GM12878 (cell line): ENCODE data around the gene GON7. TPM values are rescaled to one million over a fixed set of nuclear protein-coding genes. Genes with fewer than 3 reads are reported as not detected.

Source experiments
- ATAC-seq: fragments of 200-7000 bp; cut with Tn5 transposase; 3 replicates; pipeline ENCODE4 v1.9.1; 2020; ENCODE audit warnings: mild to moderate bottlenecking, moderate library complexity
- BruUV-seq: library from RNA; stranded (reverse); fragments of 400-500 nt; replicated peaks from 2 replicates; lab custom pipeline; 2021; lab: Mats Ljungman, UMichigan
- CTCF ChIA-PET: fragments of 300-600 bp; sonication (Branson Sonifier 250); formaldehyde crosslinking; extraction: SDS; loops from one replicate; lab custom pipeline; 2021; ENCODE audit warnings: inconsistent platforms; lab: Yijun Ruan, JAX
- POLR2A ChIA-PET: fragments of 350-600 bp; formaldehyde crosslinking; extraction: SDS; loops from one replicate; lab custom pipeline; 2021; ENCODE audit warnings: inconsistent platforms; lab: Charles Lee
- RAD21 ChIA-PET: fragments of 300-600 bp; sonication (Branson Sonifier 250); formaldehyde crosslinking; loops from one replicate; lab custom pipeline; 2023; ENCODE audit warnings: antibody characterized with exemption; ENCODE audit not compliant: unreplicated experiment; lab: Charles Lee
- SMC1A ChIA-PET: fragments of 300-600 bp; sonication (Branson Sonifier 250); formaldehyde crosslinking; loops from one replicate; lab custom pipeline; 2023; ENCODE audit not compliant: unreplicated experiment, uncharacterized antibody; lab: Charles Lee
- DNase-seq: peaks from one replicate; pipeline ENCODE4 v3.0.0-alpha.2; 2011; ENCODE audit warnings: low read depth, low spot score
- FAIRE-seq: peaks from 3 replicates; lab custom pipeline; 2011; peaks lifted over from hg19 to GRCh38; lab: Jason Lieb, UNC
- H2AFZ ChIP-seq: 2 replicates; pipeline ENCODE4 v1.6.0; 2011; ENCODE audit warnings: low read depth, low read length, control low read depth; ENCODE audit not compliant: control insufficient read depth
- H3K27ac ChIP-seq: 2 replicates; pipeline ENCODE4 v1.5.1; 2011; ENCODE audit warnings: control low read depth; ENCODE audit not compliant: control insufficient read depth, insufficient read depth
- H3K27me3 ChIP-seq, 2 experiments: replicated peaks in 1 of 2; 2 replicates each; pipeline versions ENCODE4 v1.6.0 to v1.6.1; 2011; ENCODE audit warnings: low read length in 1 of 2; ENCODE audit not compliant: control insufficient read depth in 2 of 2, insufficient read depth in 2 of 2
- H3K36me3 ChIP-seq, 2 experiments: 2 replicates each; pipeline ENCODE4 v1.5.1; 2011; ENCODE audit warnings: low read length in 1 of 2; ENCODE audit not compliant: control insufficient read depth in 2 of 2, insufficient read depth in 2 of 2
- H3K4me1 ChIP-seq: 2 replicates; pipeline ENCODE4 v1.6.1; 2011; ENCODE audit warnings: mild to moderate bottlenecking, low read length, moderate library complexity, mixed read lengths; ENCODE audit not compliant: control insufficient read depth, insufficient read depth
- H3K4me2 ChIP-seq: 2 replicates; pipeline ENCODE4 v1.6.0; 2011; ENCODE audit warnings: control low read depth; ENCODE audit not compliant: control insufficient read depth, insufficient read depth
- H3K4me3 ChIP-seq: fragments of 200-600 bp; sonication (generic); 2 replicates; pipeline ENCODE4 v1.5.1; 2016
- H3K79me2 ChIP-seq: 2 replicates; pipeline ENCODE4 v1.6.0; 2011; ENCODE audit warnings: low read length; ENCODE audit not compliant: control insufficient read depth, insufficient read depth
- H3K9ac ChIP-seq: 2 replicates; pipeline ENCODE4 v1.8.0; 2011; ENCODE audit warnings: low read length, control low read depth, mixed read lengths; ENCODE audit not compliant: control insufficient read depth, insufficient read depth
- H3K9me3 ChIP-seq: replicated peaks from 3 replicates; pipeline ENCODE4 v1.5.1; 2011; ENCODE audit warnings: mild to moderate bottlenecking, low read length; ENCODE audit not compliant: control insufficient read depth, insufficient read depth
- H4K20me1 ChIP-seq: 2 replicates; pipeline ENCODE4 v1.6.0; 2011; ENCODE audit not compliant: control insufficient read depth, insufficient read depth
- HDAC2 ChIP-seq: fragments of 200-600 bp; sonication (generic); IDR thresholded peaks from 2 replicates; pipeline ENCODE4 v1.6.1; 2017
- ZBED1 ChIP-seq: IDR thresholded peaks from 2 replicates; pipeline ENCODE4 v1.6.1; 2016; ENCODE audit warnings: borderline replicate concordance
- ZBTB40 ChIP-seq: fragments of 450-650 bp; IDR thresholded peaks from 2 replicates; pipeline ENCODE4 v1.6.1; 2016; ENCODE audit warnings: mild to moderate bottlenecking, moderate library complexity, borderline replicate concordance
- WGBS: methylation state at CpG from one replicate; pipeline ENCODE4 v1.1.6; 2016; ENCODE audit warnings: low lambda C conversion rate; ENCODE audit not compliant: insufficient replicate concordance, insufficient coverage; ENCODE audit errors: missing lambda C conversion rate; 5-methylcytosine and 5-hydroxymethylcytosine counted together
- in situ Hi-C: fragments of 300-500 bp; cut with MboI; formaldehyde crosslinking; loops from 9 replicates; pipeline ENCODE4 v1.14.3; 2018; ENCODE audit warnings: mixed read lengths
- intact Hi-C: fragments of 100-400 bp; cut with micrococcal nuclease; formaldehyde crosslinking; loops from one replicate; pipeline ENCODE4 v1.14.2; 2022; ENCODE audit not compliant: unreplicated experiment
- polyA plus RNA-seq, 11 experiments: library from polyadenylated mRNA; depleted of rRNA in 4 of 11; unstranded in 6 of 11; stranded (reverse) in 5 of 11; fragments of >200 nt; fragmentation: Nextera tagmentation in 4 of 11; fragmentation: Illumina TruSeq in 1 of 11; extraction: Ambion mirVana in 4 of 11; extraction: Trizol in 1 of 11; gene quantifications; 1 replicate in 1 of 11; 2 replicates in 10 of 11; pipeline versions ENCODE4 v1.2.1 to v1.2.3, GENCODE V29; 2011 to 2016; ENCODE audit warnings: inconsistent platforms in 2 of 11, missing spikeins in 2 of 11, low read depth in 1 of 11
- total RNA-seq, 4 experiments: library from RNA; depleted of rRNA in 3 of 4; stranded (reverse); fragments of >200 nt in 3 of 4; fragmentation: Illumina TruSeq in 1 of 4; extraction: Trizol in 1 of 4; gene quantifications; 2 replicates each; pipeline versions ENCODE4 v1.2.1 to v1.2.3, GENCODE V29; 2013 to 2021

The GON7 gene
- total and polyA plus RNA-seq, 10 of the 15 experiments (the other 5 are each of a cell fraction or from before 2014, with no cell fraction given) = 21.6 to 59.0 (median 33.0) TPM

- RAD21 ChIA-PET = interaction anchor here (1.6 to 1.8 kb wide), 2 partner anchors 9 to 136 kb away, joined by 3 to 4 read pairs; no protein-coding TSS in a partner anchor
- 94% methylated on average over 7 of the region's 7 CpGs for WGBS
- H3K36me3 ChIP-seq = peaks cover 10 to 18% of the 10 kb centered on the region in 2 experiments
These were observed 42.4 kb upstream of the GON7 start for GRCh38 chr14:93249128-93249831.

More at GRCh38 chr14:93249128-93249831, 42.4 kb upstream of the GON7 start:
- BruUV-seq = no TSS peak
- Histone ChIP-seq H3K27ac (no peak overlapping the region), H3K4me3 (no peak overlapping the region)
- intact Hi-C loops = no loop called here
- DNase-seq = no peak
- no peak for ATAC-seq
- POLR2A ChIA-PET = interaction anchor here (0.6 kb wide), 1 partner anchor 81 kb away, joined by 4 read pairs; no protein-coding TSS in a partner anchor
- TF ChIP-seq HDAC2 (no peak), ZBED1 (no peak), ZBTB40 (peak; percentile 51; the same call in 1 of the 2 replicates)
- TF ChIP-seq, all 136 proteins: peak for 1
- ChIA-PET SMC1A (interaction anchor here (0.8 to 1.8 kb wide), 7 partner anchors 10 to 297 kb away, joined by 3 to 6 read pairs (median 3); no protein-coding TSS in a partner anchor), CTCF (interaction anchor here (1.0 to 1.7 kb wide), 4 partner anchors 15 to 288 kb away, joined by 5 to 7 read pairs (median 5); no protein-coding TSS in a partner anchor)
- Histone ChIP-seq H3K4me1 (no peaks in the 10 kb centered on the region), H3K9me3 (no peaks in the 10 kb centered on the region), H3K79me2 (no peaks in the 10 kb centered on the region), H2AFZ (no peak overlapping the region), H3K9ac (no peak overlapping the region), H3K4me2 (no peak overlapping the region), H3K27me3 (no peaks in the 10 kb centered on the region), H4K20me1 (no peaks in the 10 kb centered on the region)
- in situ Hi-C loops = loop anchor here (25.0 kb wide), 1 partner anchor 288 kb away; no protein-coding TSS in a partner anchor
- FAIRE-seq = no peak
